Parathyroid adenoma (tissue), 2 donors: ENCODE results near the gene FRMPD2.

Experiments used
- H2AFZ ChIP-seq: fragments of 300-600 bp; sonication (generic); one replicate; pipeline ENCODE4 v1.7.0; 2017; ENCODE audit warnings: antibody characterized with exemption, mild to moderate bottlenecking
- H3K27ac ChIP-seq: fragments of 300-600 bp; sonication (generic); one replicate; pipeline ENCODE4 v1.7.0; 2017
- H3K27me3 ChIP-seq: fragments of 300-600 bp; sonication (generic); one replicate; pipeline ENCODE4 v1.7.0; 2017; ENCODE audit warnings: low read length; ENCODE audit not compliant: control insufficient read depth, insufficient read depth
- H3K36me3 ChIP-seq: fragments of 300-600 bp; sonication (generic); one replicate; pipeline ENCODE4 v1.7.0; 2017; ENCODE audit warnings: low read length; ENCODE audit not compliant: control insufficient read depth, insufficient read depth
- H3K4me1 ChIP-seq: fragments of 300-600 bp; sonication (generic); one replicate; pipeline ENCODE4 v1.7.0; 2017; ENCODE audit warnings: control low read depth
- H3K4me2 ChIP-seq: fragments of 300-600 bp; sonication (generic); one replicate; pipeline ENCODE4 v1.7.0; 2017; ENCODE audit warnings: low read length
- H3K4me3 ChIP-seq: fragments of 300-600 bp; sonication (generic); one replicate; pipeline ENCODE4 v1.7.0; 2017; ENCODE audit warnings: low read depth, low read length
- H3K79me2 ChIP-seq: fragments of 300-600 bp; sonication (generic); one replicate; pipeline ENCODE4 v1.7.0; 2017; ENCODE audit warnings: control low read depth
- H3K9ac ChIP-seq: fragments of 300-600 bp; sonication (generic); one replicate; pipeline ENCODE4 v1.7.0; 2017; ENCODE audit warnings: mild to moderate bottlenecking
- H3K9me3 ChIP-seq: fragments of 300-600 bp; sonication (generic); one replicate; pipeline ENCODE4 v1.7.0; 2017; ENCODE audit warnings: low read length; ENCODE audit not compliant: control insufficient read depth
- CTCF ChIP-seq: fragments of 300-600 bp; sonication (generic); IDR thresholded peaks from one replicate; pipeline ENCODE4 v1.7.0; 2017; ENCODE audit warnings: antibody characterized with exemption, mild to moderate bottlenecking
- donor health status: primary hyperparathyroidism.

Gene FRMPD2

GRCh38 chr10:48309711-48310226 is 35.3 kb upstream of the FRMPD2 start:
- TF ChIP-seq CTCF = peak; percentile 26
- peaks cover 3% of the 10 kb centered on the region for H3K4me1 ChIP-seq
- peak overlapping the region; percentile 15 for H3K4me2 ChIP-seq
- no peak overlapping the region for H2AFZ ChIP-seq
- H3K27me3 ChIP-seq = no peaks in the 10 kb centered on the region
- H3K79me2 ChIP-seq = peaks cover 57% of the 10 kb centered on the region
- no peak overlapping the region for H3K9ac ChIP-seq
- H3K9me3 ChIP-seq = no peaks in the 10 kb centered on the region
- H3K27ac ChIP-seq = no peak overlapping the region
- no peak overlapping the region for H3K4me3 ChIP-seq
- no peaks in the 10 kb centered on the region for H3K36me3 ChIP-seq

- H3K36me3 ChIP-seq = no peaks in the 10 kb centered on the region
- H2AFZ ChIP-seq = no peak overlapping the region
- H3K4me3 ChIP-seq = peak overlapping the region; percentile 77
- H3K4me2 ChIP-seq = peak overlapping the region; percentile 86
- peaks cover 3% of the 10 kb centered on the region for H3K4me1 ChIP-seq
- H3K27me3 ChIP-seq = no peaks in the 10 kb centered on the region
- no peak overlapping the region for H3K27ac ChIP-seq
- peaks cover 40% of the 10 kb centered on the region for H3K79me2 ChIP-seq
- no peak overlapping the region for H3K9ac ChIP-seq
- no peaks in the 10 kb centered on the region for H3K9me3 ChIP-seq
- no peak for TF ChIP-seq CTCF
Observed at GRCh38 chr10:48307711-48308018, 33.2 kb upstream of the FRMPD2 start.

GRCh38 chr10:48306870-48307710 is 32.6 kb upstream of the FRMPD2 start:
- Histone ChIP-seq H3K9me3 (no peaks in the 10 kb centered on the region), H3K4me1 (peaks cover 3% of the 10 kb centered on the region), H3K4me3 (peak overlapping the region; percentile 77), H3K36me3 (no peaks in the 10 kb centered on the region), H3K27ac (peak overlapping the region; percentile 86), H3K27me3 (no peaks in the 10 kb centered on the region), H3K9ac (peak overlapping the region; percentile 87), H2AFZ (peak overlapping the region; percentile 90), H3K4me2 (peak overlapping the region; percentile 86), H3K79me2 (peaks cover 36% of the 10 kb centered on the region)
- no peak for TF ChIP-seq CTCF

- Histone ChIP-seq H3K4me3 (peak within 1 kb of the TSS; percentile 77), H3K27ac (peak within 1 kb of the TSS; percentile 86), H3K4me2 (peak within 1 kb of the TSS; percentile 86), H3K9me3 (no peaks in the 10 kb centered on the region), H2AFZ (peak within 1 kb of the TSS; percentile 90), H3K9ac (peak within 1 kb of the TSS; percentile 87), H3K4me1 (peaks cover 3% of the 10 kb centered on the region), H3K36me3 (no peaks in the 10 kb centered on the region), H3K79me2 (peaks cover 30% of the 10 kb centered on the region), H3K27me3 (no peaks in the 10 kb centered on the region)
- TF ChIP-seq CTCF = no peak
Observed at GRCh38 chr10:48306265-48306869, 31.9 kb upstream of the FRMPD2 start, which contains the start of gene MAPK8. Gene MAPK8 (plus strand): TSS chr10:48306677. CDS start chr10:48401661, 94,984 bp downstream.
